Measurements from ENCODE around the gene ZNF689. TPM values are rescaled to one million over a fixed set of nuclear protein-coding genes. Genes with fewer than 3 reads are reported as not detected.

Gene ZNF689
- total and polyA plus RNA-seq, 2 of the 13 experiments (the other 11 are each of a cell fraction or from before 2014, with no cell fraction given) = 9.7 to 19.5 TPM

DNA sequence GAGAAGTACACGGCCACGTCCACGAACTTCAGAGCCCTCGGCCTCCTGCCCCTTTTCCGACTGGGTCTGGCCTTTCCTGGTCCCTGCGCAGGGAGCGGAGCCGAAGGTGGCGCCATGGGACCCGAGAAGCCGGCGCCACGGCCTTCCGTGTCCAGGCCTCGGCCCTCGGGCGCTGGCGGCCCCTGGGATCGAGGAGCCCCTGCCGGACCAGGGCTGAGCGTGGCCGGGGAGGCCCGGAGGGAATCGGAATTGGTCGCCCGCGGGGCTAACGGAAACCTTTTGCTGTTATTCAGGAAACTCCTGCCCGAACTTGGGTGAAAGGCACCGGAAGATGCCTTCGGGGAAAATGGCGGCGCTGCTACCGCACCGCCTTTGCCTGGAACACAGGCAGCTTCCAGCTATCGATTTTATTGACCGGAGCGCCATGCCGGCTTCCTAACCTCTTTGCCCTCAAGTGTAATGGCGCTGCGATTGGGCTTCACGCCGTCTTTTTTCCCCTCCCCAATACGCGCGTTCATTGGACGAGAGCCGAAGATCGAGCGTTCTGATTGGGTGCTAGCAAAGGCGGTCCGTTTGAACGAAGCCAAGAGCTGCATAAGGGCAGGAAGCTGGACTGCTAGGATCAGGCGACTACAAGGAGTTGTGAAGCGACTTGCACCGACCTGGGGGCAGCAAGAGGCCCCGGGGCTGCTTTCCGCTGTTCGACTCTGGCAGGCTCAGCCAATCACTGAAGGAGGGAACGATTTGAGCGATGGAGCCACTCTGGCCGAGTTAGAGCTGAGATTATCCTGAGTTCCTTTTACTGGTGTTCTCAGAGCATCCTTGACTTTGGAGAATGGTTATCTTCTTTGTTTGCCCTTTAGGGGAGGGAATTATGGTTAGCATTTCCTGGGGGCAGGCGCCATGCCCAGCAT lies at the start of gene ZNF689 (continued):
- TF ChIP-seq, protein P1, sequence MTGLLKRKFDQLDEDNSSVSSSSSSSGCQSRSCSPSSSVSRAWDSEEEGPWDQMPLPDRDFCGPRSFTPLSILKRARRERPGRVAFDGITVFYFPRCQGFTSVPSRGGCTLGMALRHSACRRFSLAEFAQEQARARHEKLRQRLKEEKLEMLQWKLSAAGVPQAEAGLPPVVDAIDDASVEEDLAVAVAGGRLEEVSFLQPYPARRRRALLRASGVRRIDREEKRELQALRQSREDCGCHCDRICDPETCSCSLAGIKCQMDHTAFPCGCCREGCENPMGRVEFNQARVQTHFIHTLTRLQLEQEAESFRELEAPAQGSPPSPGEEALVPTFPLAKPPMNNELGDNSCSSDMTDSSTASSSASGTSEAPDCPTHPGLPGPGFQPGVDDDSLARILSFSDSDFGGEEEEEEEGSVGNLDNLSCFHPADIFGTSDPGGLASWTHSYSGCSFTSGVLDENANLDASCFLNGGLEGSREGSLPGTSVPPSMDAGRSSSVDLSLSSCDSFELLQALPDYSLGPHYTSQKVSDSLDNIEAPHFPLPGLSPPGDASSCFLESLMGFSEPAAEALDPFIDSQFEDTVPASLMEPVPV (CRISPR knock-in tag; IDR thresholded peaks at IDR 0.05) = no peak; the same call in 1 of the 2 replicates
- TF ChIP-seq ZNF256 (CRISPR knock-in tag; conservative IDR thresholded peaks at IDR 0.05) (no peak; the same call in 1 of the 2 replicates), GMEB2 (CRISPR knock-in tag; IDR thresholded peaks at IDR 0.05; ENCODE audit: low read depth) (peak; percentile 27; the same call in 1 of the 2 replicates), BORCS8-MEF2B (CRISPR knock-in tag; IDR thresholded peaks at IDR 0.05) (peak; percentile 94), HOXA7 (CRISPR knock-in tag; IDR thresholded peaks at IDR 0.05) (no peak), SMAD1 (CRISPR knock-in tag; IDR thresholded peaks at IDR 0.05; ENCODE audit: borderline replicate concordance, low read depth) (no peak), BRCA1 (CRISPR knock-in tag; IDR thresholded peaks at IDR 0.05) (peak; percentile 93), ZNF607 (CRISPR knock-in tag; IDR thresholded peaks at IDR 0.05; ENCODE audit: borderline replicate concordance) (peak; percentile 91), ZBTB3 (CRISPR knock-in tag; IDR thresholded peaks at IDR 0.05; ENCODE audit: borderline replicate concordance, low read depth) (peak; percentile 90), ZBTB46 (CRISPR knock-in tag; IDR thresholded peaks at IDR 0.05; ENCODE audit: borderline replicate concordance) (no peak), YY1 (IDR thresholded peaks at IDR 0.05; ENCODE audit: insufficient read depth, insufficient replicate concordance, low read depth, low read length) (peak; percentile 100), ZNF564 (CRISPR knock-in tag; IDR thresholded peaks at IDR 0.05) (no peak), ZNF263 (CRISPR knock-in tag; IDR thresholded peaks at IDR 0.05) (peak; percentile 44; the same call in 1 of the 2 replicates), SIN3B (IDR thresholded peaks at IDR 0.05; ENCODE audit: low read length) (peak; percentile 89), AGO2 (optimal IDR thresholded peaks at IDR 0.05; ENCODE audit: low read depth, low read length) (peak; percentile 94), ZNF773 (CRISPR knock-in tag; IDR thresholded peaks at IDR 0.05; ENCODE audit: borderline replicate concordance) (0 out of 2 replicates have a peak, but pooled peaks have one; percentile 16), MTERF4 (CRISPR knock-in tag; IDR thresholded peaks at IDR 0.05) (no peak; the same call in 1 of the 2 replicates)
- TF ChIP-seq, protein P2, sequence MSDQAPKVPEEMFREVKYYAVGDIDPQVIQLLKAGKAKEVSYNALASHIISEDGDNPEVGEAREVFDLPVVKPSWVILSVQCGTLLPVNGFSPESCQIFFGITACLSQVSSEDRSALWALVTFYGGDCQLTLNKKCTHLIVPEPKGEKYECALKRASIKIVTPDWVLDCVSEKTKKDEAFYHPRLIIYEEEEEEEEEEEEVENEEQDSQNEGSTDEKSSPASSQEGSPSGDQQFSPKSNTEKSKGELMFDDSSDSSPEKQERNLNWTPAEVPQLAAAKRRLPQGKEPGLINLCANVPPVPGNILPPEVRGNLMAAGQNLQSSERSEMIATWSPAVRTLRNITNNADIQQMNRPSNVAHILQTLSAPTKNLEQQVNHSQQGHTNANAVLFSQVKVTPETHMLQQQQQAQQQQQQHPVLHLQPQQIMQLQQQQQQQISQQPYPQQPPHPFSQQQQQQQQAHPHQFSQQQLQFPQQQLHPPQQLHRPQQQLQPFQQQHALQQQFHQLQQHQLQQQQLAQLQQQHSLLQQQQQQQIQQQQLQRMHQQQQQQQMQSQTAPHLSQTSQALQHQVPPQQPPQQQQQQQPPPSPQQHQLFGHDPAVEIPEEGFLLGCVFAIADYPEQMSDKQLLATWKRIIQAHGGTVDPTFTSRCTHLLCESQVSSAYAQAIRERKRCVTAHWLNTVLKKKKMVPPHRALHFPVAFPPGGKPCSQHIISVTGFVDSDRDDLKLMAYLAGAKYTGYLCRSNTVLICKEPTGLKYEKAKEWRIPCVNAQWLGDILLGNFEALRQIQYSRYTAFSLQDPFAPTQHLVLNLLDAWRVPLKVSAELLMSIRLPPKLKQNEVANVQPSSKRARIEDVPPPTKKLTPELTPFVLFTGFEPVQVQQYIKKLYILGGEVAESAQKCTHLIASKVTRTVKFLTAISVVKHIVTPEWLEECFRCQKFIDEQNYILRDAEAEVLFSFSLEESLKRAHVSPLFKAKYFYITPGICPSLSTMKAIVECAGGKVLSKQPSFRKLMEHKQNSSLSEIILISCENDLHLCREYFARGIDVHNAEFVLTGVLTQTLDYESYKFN (CRISPR knock-in tag; conservative IDR thresholded peaks at IDR 0.05) = peak; percentile 76

All from HepG2 (cell line).